ENCODE measurements around the gene TMEM178B. TPM values are rescaled to one million over a fixed set of nuclear protein-coding genes. Genes with fewer than 3 reads are reported as not detected.

Gene TMEM178B
- total and polyA plus RNA-seq, 9 of the 15 experiments (the other 6 are each of a cell fraction or from before 2014, with no cell fraction given): under 0.01 to 0.03 (median 0.01) TPM; not detected in 5

- TF ChIP-seq CLOCK (CRISPR knock-in tag; IDR thresholded peaks at IDR 0.05; ENCODE audit: borderline replicate concordance) (no peak), ERF (CRISPR knock-in tag; IDR thresholded peaks at IDR 0.05) (no peak), CBFB (CRISPR knock-in tag; IDR thresholded peaks at IDR 0.05) (no peak), HCFC1 (IDR thresholded peaks at IDR 0.05; ENCODE audit: low read depth, low read length) (no peak), BRD4 (IDR thresholded peaks at IDR 0.05) (no peak)
Observed at GRCh38 chr7:141235656-141236055, 161.8 kb downstream of the TMEM178B start (continued).

- Histone ChIP-seq H3K27ac (ENCODE audit: extremely low read depth, low read depth, low read length) (no peak overlapping the region), H3K9me1 (ENCODE audit: control insufficient read depth, insufficient read depth, low read length) (no peaks in the 10 kb centered on the region), H3K4me1 (replicated peaks in 1 of 2; ENCODE audit: control insufficient read depth in 2 of 2, insufficient read depth in 2 of 2, low read length in 2 of 2) (no peaks in the 10 kb centered on the region), H3K9me3 (replicated peaks; ENCODE audit: control insufficient read depth, insufficient read depth, low read depth, low read length) (no peaks in the 10 kb centered on the region), H2AFZ (ENCODE audit: low read depth, low read length) (no peak overlapping the region), H3K27me3 (ENCODE audit: control insufficient read depth in 2 of 2, insufficient read depth in 2 of 2, low read length in 2 of 2) (peaks cover 26 to 28% of the 10 kb centered on the region in 2 experiments), H3K4me3 (no peak overlapping the region), H3K79me2 (ENCODE audit: control insufficient read depth, insufficient read depth, low read length) (no peaks in the 10 kb centered on the region), H3K36me3 (ENCODE audit: control insufficient read depth, insufficient read depth, low read length) (no peaks in the 10 kb centered on the region), H3K9ac (ENCODE audit: insufficient read depth in 1 of 2, low read depth in 2 of 2, low read length in 2 of 2) (no peak overlapping the region), H4K20me1 (replicated peaks; ENCODE audit: control insufficient read depth, insufficient read depth, low read length) (no peaks in the 10 kb centered on the region), H3K4me2 (ENCODE audit: insufficient read depth, low read length) (no peak overlapping the region)
- TF ChIP-seq SMARCA4 (IDR thresholded peaks at IDR 0.05) (no peak), MCM7 (IDR thresholded peaks at IDR 0.05) (no peak), CEBPB (tag; IDR thresholded peaks at IDR 0.05) (peak; percentile 45)
- FAIRE-seq (no peak), ATAC-seq (peak; percentile 41), DNase-seq (ENCODE audit: extremely low read depth in 1 of 4, low spot score in 3 of 4) (no peak)
- POLR2A ChIA-PET: interaction anchor here (0.7 to 1.7 kb wide), 2 partner anchors 10 to 15 kb away, joined by 4 to 5 read pairs; no protein-coding TSS in a partner anchor
- CTCF ChIA-PET (ENCODE audit: low intra/inter-chr PET ratio): no interaction called here
- no TSS peak for BruUV-seq (replicated peaks)
- intact Hi-C loops (cut with micrococcal nuclease): no loop called here
- WGBS (ENCODE audit: insufficient coverage, low coverage, missing lambda C conversion rate): under 1% methylated on average over 10 of the region's 10 CpGs
- in situ Hi-C loops (cut with MboI): no loop called here
Observed at GRCh38 chr7:141238596-141239243, 164.9 kb downstream of the TMEM178B start.
